GM12864 (cell line): Measurements from ENCODE around the gene TNP2.

Source experiments
- DNase-seq: peaks from one replicate; pipeline ENCODE4 v3.0.0-alpha.2; 2011; ENCODE audit warnings: low read depth
- H3K4me3 ChIP-seq: 2 replicates; pipeline ENCODE4 v1.5.1; 2011; ENCODE audit warnings: mild to moderate bottlenecking, low read depth, low read length, control low read depth
- TF ChIP-seq, protein P1 (sequence below): IDR thresholded peaks from 2 replicates; pipeline ENCODE4 v1.5.1; 2011; ENCODE audit warnings: low read depth, mild to moderate bottlenecking, moderate library complexity, low read length, control low read depth, inconsistent platforms; ENCODE audit errors: missing control alignments

The TNP2 gene

DNA sequence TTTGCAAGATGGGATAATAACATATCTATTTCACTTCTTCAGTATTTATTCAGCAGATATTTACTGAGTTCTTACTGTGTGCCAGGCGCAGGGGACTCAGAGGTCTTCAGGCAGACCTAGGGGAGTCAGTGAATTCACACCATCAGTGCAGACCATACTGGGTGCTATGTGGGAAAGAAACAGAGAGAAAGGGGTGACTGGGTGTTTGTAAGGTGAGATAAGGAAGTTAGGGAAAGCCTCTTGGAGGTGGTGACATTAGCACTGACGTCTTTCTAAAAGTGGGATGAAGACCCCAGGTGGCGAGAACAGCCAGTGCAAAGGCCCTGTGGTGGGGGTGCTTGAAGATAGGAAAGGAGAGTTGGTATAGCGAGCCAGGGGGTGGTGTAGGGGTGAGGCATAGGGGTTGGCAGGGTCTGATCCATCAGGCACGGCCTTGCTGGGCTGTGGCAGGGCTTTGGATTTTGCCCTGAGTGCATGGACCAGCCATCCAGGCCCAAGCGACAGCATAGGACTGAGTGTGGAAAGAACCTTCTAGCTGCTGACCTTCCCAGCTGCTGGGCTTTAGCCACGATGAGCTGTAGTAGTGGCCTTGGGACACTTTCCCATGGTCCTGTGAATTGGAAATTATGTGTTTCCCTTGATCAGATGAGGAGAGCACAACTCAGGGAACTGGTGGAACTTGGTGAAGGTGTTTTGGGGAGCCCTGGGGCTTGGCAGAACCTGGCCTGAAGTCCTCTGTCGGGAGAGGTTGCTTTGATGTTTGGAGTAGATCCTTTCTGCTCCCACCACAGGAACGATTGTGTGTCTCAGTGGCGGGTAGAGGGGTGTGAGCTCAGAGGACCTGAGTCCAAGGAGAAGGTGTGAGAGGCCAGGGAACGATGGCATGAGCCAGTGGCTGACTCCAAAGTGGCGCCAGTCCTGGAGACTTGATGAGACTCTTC, 9.2 kb downstream of the TNP2 start:
- DNase-seq = no peak
- H3K4me3 ChIP-seq = no peak overlapping the region
- TF ChIP-seq, protein P1, sequence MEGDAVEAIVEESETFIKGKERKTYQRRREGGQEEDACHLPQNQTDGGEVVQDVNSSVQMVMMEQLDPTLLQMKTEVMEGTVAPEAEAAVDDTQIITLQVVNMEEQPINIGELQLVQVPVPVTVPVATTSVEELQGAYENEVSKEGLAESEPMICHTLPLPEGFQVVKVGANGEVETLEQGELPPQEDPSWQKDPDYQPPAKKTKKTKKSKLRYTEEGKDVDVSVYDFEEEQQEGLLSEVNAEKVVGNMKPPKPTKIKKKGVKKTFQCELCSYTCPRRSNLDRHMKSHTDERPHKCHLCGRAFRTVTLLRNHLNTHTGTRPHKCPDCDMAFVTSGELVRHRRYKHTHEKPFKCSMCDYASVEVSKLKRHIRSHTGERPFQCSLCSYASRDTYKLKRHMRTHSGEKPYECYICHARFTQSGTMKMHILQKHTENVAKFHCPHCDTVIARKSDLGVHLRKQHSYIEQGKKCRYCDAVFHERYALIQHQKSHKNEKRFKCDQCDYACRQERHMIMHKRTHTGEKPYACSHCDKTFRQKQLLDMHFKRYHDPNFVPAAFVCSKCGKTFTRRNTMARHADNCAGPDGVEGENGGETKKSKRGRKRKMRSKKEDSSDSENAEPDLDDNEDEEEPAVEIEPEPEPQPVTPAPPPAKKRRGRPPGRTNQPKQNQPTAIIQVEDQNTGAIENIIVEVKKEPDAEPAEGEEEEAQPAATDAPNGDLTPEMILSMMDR = no peak

DNA sequence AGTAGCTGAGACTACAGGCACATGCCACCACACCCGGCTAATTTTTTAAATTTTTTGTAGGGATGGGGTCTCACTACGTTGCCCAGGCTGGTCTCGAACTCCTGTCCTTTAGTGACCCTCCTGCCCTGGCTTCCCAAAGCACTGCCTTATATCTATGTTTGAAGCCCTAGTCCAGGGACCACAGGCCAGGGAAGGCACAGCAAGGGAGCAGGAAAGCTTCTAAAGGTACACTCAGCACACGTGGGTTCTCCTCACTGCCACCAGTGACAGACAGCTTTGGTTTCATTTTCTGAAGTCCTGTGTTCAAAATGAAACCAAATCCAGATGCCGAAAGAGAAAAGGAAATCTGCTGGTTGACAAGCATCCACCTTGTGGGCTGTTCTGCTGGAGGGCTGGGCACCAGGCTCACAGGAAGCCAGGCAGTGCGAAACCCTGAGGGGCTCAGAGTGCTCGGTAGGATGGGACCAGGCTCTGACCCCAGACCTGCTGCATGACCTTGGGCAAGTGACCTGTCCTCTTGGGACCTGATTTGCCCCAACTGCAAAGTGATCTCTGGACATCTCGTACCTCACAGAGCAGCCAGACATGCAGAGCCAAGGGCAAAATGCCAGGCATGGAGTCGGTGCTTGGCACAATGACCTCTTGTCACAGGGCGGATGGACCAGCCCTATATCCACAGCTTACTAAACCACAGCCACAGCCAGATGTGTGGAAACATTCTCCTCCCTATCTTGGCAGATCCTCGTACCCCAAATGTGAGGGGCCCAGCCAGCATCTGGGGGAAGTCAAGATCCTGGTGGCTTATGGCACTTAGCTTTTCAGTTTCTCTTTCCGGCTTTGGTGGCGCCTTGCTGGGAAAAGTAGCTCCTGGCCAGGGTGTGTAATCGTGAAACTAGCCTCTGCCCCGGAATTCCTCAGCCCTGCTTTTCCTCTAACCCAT, 10.3 kb downstream of the TNP2 start:
- TF ChIP-seq, protein P1 = no peak
- no peak for DNase-seq
- no peak overlapping the region for H3K4me3 ChIP-seq

DNA sequence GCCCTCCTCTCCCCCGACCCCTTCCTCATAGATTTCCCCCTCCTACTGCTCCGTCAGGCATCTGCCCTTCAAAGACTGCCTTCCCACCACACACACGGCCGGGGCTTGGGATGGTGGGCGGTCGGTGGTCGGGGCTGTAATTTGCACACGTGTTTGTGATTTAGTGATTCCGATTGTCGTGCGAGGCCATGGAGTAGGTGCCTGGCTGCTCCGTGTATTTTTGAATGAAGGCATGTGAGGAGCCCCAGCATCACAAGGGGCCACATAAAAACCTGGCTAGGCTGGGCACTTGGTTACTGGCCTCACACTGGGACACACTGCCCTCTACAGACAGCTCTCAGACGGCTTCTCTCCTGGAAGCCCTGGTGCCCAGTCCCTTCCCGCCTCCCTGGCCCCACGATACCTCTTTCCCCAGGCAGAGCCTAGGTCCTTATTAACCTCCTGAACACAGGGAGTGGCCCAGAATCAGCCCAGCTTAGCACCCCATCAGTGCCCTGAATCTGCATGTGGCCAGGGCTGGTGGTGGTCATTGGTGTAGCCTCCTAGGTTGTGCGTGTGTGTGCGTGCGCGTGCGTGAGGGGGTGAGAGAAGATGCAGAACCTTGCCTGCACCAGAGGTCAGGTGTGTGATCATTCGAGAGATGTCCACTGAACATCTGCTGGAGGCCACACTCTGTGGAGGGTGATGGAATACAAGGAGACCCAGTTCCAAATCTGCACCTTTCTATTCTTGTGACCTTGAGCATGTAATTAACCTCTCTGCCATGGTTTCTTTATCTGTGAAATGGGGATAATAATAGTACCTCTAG, 11.8 kb downstream of the TNP2 start:
- peak overlapping the region; percentile 73 for H3K4me3 ChIP-seq
- DNase-seq = no peak
- TF ChIP-seq, protein P1 = peak; percentile 75

DNA sequence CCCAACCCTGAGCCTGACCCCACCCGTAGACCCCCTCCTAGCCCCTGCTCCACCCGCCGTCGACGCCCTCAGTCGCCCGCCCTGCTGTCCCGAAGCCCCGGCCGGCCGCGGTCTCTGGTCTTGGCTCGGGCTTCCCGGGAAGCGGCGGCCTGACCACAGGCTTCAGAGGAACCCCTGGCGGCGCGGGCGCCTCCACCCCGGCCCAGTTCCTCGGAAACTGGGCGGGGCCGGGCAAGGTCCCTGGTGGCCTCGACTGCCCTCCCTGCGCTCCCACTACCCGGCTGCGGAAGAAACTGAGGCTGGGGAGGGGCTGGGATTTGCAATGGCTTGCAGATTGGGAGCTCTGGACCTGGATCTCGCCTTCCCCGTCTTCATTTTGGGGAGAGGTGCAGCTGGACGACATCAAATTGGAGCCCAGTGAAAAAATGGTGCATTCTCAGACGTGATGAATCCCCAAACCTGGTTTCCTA, 12.4 kb downstream of the TNP2 start:
- TF ChIP-seq, protein P1 = no peak
- H3K4me3 ChIP-seq = peak overlapping the region; percentile 73
- no peak for DNase-seq

DNA sequence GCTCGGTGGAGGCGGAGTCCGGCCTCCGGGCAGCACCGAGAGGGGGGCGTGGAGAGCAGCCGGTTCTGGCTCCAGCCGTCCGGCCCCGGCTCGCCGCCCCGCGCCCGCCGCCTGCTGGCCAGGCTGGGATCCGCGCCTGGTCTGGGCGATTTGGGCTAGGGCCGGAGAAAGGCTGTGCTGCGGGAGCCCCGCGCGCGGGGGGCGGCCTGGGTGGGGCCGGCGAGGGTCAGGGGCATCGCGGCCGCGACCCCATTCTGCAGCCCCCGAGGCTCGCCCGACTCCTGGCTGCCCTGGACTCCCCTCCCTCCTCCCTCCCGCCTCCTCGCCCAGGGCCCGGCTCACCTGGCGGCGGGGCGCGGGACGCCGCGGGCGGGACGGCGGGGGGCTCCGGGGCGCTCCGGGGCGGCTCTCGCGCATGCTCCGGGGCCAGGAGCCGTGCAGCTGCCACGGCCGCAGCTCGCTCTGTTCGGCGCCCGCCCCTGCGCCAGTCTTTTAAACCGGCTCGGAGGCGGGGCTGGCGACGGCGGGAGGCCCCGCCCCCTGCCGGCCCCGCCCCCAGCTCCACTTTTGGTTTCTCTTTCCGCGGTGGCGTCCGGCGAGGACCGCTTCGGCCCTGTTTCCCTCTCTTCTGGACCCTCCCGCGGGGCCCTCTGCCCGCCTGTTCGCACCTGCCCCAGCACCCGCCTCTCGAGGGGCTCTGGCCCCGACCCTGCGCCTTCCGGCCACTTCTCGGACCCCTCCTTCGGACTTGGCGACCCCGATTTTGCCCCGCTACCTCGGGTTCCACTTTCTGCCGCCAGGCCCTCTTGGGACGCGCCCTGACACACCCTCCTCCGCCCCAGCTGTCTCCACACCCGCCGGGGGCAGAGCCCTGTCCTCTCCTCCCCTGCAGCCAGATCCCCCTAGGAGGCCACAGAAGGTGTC, 13.1 kb downstream of the TNP2 start, which contains the start of gene SOCS1:
SOCS1 (minus strand) TSS at position 468 of the 924 bp plus-strand sequence. CDS start 726 bp downstream, outside the sequence.
- no peak for DNase-seq
- H3K4me3 ChIP-seq = peak within 1 kb of the TSS; percentile 81
- TF ChIP-seq, protein P1 = peak; percentile 78
